ENCODE data around the gene CD8B2.
"Not testable (repeated sequence)": the region's sequence is repeated elsewhere in the genome, so short reads cannot be mapped to it uniquely, and the experiment has no call there.

The CD8B2 gene

GRCh38 chr2:106498549-106498948, 11.4 kb downstream of the CD8B2 start:
- not testable (repeated sequence) for H3K4me1 ChIP-seq (ENCODE audit: control insufficient read depth, insufficient read depth, low read length); H3K27ac ChIP-seq (ENCODE audit: low read depth, low read length); H3K9ac ChIP-seq (ENCODE audit: low read length); H3K9me3 ChIP-seq (ENCODE audit: control insufficient read depth, insufficient read depth, low read depth, low read length); H3K4me3 ChIP-seq (ENCODE audit: low read depth, low read length); H3K27me3 ChIP-seq (ENCODE audit: control insufficient read depth, insufficient read depth, low read length); H3K36me3 ChIP-seq (ENCODE audit: control insufficient read depth, insufficient read depth, low read length)

GRCh38 chr2:106500350-106500749, 13.2 kb downstream of the CD8B2 start:
- not testable (repeated sequence) for H3K27me3 ChIP-seq (ENCODE audit: control insufficient read depth, insufficient read depth, low read length); H3K36me3 ChIP-seq (ENCODE audit: control insufficient read depth, insufficient read depth, low read length); H3K27ac ChIP-seq (ENCODE audit: low read depth, low read length); H3K9me3 ChIP-seq (ENCODE audit: control insufficient read depth, insufficient read depth, low read depth, low read length); H3K4me3 ChIP-seq (ENCODE audit: low read depth, low read length); H3K4me1 ChIP-seq (ENCODE audit: control insufficient read depth, insufficient read depth, low read length); H3K9ac ChIP-seq (ENCODE audit: low read length)

- H3K4me3 ChIP-seq (ENCODE audit: low read depth, low read length); H3K9ac ChIP-seq (ENCODE audit: low read length); H3K27ac ChIP-seq (ENCODE audit: low read depth, low read length); H3K9me3 ChIP-seq (ENCODE audit: control insufficient read depth, insufficient read depth, low read depth, low read length); H3K4me1 ChIP-seq (ENCODE audit: control insufficient read depth, insufficient read depth, low read length); H3K27me3 ChIP-seq (ENCODE audit: control insufficient read depth, insufficient read depth, low read length); H3K36me3 ChIP-seq (ENCODE audit: control insufficient read depth, insufficient read depth, low read length): not testable (repeated sequence)
Measured at GRCh38 chr2:106502351-106502750, 15.2 kb downstream of the CD8B2 start.

GRCh38 chr2:106504192-106504591, 17.0 kb downstream of the CD8B2 start:
- not testable (repeated sequence) for H3K9ac ChIP-seq (ENCODE audit: low read length); H3K4me1 ChIP-seq (ENCODE audit: control insufficient read depth, insufficient read depth, low read length); H3K27me3 ChIP-seq (ENCODE audit: control insufficient read depth, insufficient read depth, low read length); H3K9me3 ChIP-seq (ENCODE audit: control insufficient read depth, insufficient read depth, low read depth, low read length); H3K27ac ChIP-seq (ENCODE audit: low read depth, low read length); H3K36me3 ChIP-seq (ENCODE audit: control insufficient read depth, insufficient read depth, low read length); H3K4me3 ChIP-seq (ENCODE audit: low read depth, low read length)

GRCh38 chr2:106504787-106505186, 17.6 kb downstream of the CD8B2 start:
- not testable (repeated sequence) for H3K4me1 ChIP-seq (ENCODE audit: control insufficient read depth, insufficient read depth, low read length); H3K9ac ChIP-seq (ENCODE audit: low read length); H3K27me3 ChIP-seq (ENCODE audit: control insufficient read depth, insufficient read depth, low read length); H3K9me3 ChIP-seq (ENCODE audit: control insufficient read depth, insufficient read depth, low read depth, low read length); H3K27ac ChIP-seq (ENCODE audit: low read depth, low read length); H3K4me3 ChIP-seq (ENCODE audit: low read depth, low read length); H3K36me3 ChIP-seq (ENCODE audit: control insufficient read depth, insufficient read depth, low read length)

- not testable (repeated sequence) for H3K4me1 ChIP-seq (ENCODE audit: control insufficient read depth, insufficient read depth, low read length); H3K4me3 ChIP-seq (ENCODE audit: low read depth, low read length); H3K9ac ChIP-seq (ENCODE audit: low read length); H3K9me3 ChIP-seq (ENCODE audit: control insufficient read depth, insufficient read depth, low read depth, low read length); H3K27me3 ChIP-seq (ENCODE audit: control insufficient read depth, insufficient read depth, low read length); H3K36me3 ChIP-seq (ENCODE audit: control insufficient read depth, insufficient read depth, low read length); H3K27ac ChIP-seq (ENCODE audit: low read depth, low read length)
Measured at GRCh38 chr2:106506002-106506687, 19.0 kb downstream of the CD8B2 start.

GRCh38 chr2:106508660-106509373, 21.7 kb downstream of the CD8B2 start:
- not testable (repeated sequence) for H3K27ac ChIP-seq (ENCODE audit: low read depth, low read length); H3K36me3 ChIP-seq (ENCODE audit: control insufficient read depth, insufficient read depth, low read length); H3K9ac ChIP-seq (ENCODE audit: low read length); H3K27me3 ChIP-seq (ENCODE audit: control insufficient read depth, insufficient read depth, low read length); H3K4me3 ChIP-seq (ENCODE audit: low read depth, low read length); H3K4me1 ChIP-seq (ENCODE audit: control insufficient read depth, insufficient read depth, low read length); H3K9me3 ChIP-seq (ENCODE audit: control insufficient read depth, insufficient read depth, low read depth, low read length)

- H3K9me3 ChIP-seq (ENCODE audit: control insufficient read depth, insufficient read depth, low read depth, low read length); H3K9ac ChIP-seq (ENCODE audit: low read length); H3K27me3 ChIP-seq (ENCODE audit: control insufficient read depth, insufficient read depth, low read length); H3K4me1 ChIP-seq (ENCODE audit: control insufficient read depth, insufficient read depth, low read length); H3K4me3 ChIP-seq (ENCODE audit: low read depth, low read length); H3K27ac ChIP-seq (ENCODE audit: low read depth, low read length); H3K36me3 ChIP-seq (ENCODE audit: control insufficient read depth, insufficient read depth, low read length): not testable (repeated sequence)
Measured at GRCh38 chr2:106509374-106509770, 22.2 kb downstream of the CD8B2 start.

GRCh38 chr2:106510791-106511190, 23.6 kb downstream of the CD8B2 start:
- H3K4me3 ChIP-seq (ENCODE audit: low read depth, low read length); H3K27me3 ChIP-seq (ENCODE audit: control insufficient read depth, insufficient read depth, low read length); H3K27ac ChIP-seq (ENCODE audit: low read depth, low read length): not testable (repeated sequence)

GRCh38 chr2:106511476-106511901, 24.3 kb downstream of the CD8B2 start:
- H3K4me1 ChIP-seq (ENCODE audit: control insufficient read depth, insufficient read depth, low read length); H3K9me3 ChIP-seq (ENCODE audit: control insufficient read depth, insufficient read depth, low read depth, low read length); H3K36me3 ChIP-seq (ENCODE audit: control insufficient read depth, insufficient read depth, low read length); H3K27ac ChIP-seq (ENCODE audit: low read depth, low read length); H3K4me3 ChIP-seq (ENCODE audit: low read depth, low read length); H3K27me3 ChIP-seq (ENCODE audit: control insufficient read depth, insufficient read depth, low read length); H3K9ac ChIP-seq (ENCODE audit: low read length): not testable (repeated sequence)

More at GRCh38 chr2:106510791-106511190, 23.6 kb downstream of the CD8B2 start:
- H3K9ac ChIP-seq (ENCODE audit: low read length); H3K4me1 ChIP-seq (ENCODE audit: control insufficient read depth, insufficient read depth, low read length); H3K9me3 ChIP-seq (ENCODE audit: control insufficient read depth, insufficient read depth, low read depth, low read length); H3K36me3 ChIP-seq (ENCODE audit: control insufficient read depth, insufficient read depth, low read length): not testable (repeated sequence)

GRCh38 chr2:106511934-106512333, 24.8 kb downstream of the CD8B2 start:
- H3K9ac ChIP-seq (ENCODE audit: low read length); H3K4me3 ChIP-seq (ENCODE audit: low read depth, low read length): not testable (repeated sequence)

More at GRCh38 chr2:106511934-106512333, 24.8 kb downstream of the CD8B2 start:
- H3K27ac ChIP-seq (ENCODE audit: low read depth, low read length); H3K27me3 ChIP-seq (ENCODE audit: control insufficient read depth, insufficient read depth, low read length); H3K9me3 ChIP-seq (ENCODE audit: control insufficient read depth, insufficient read depth, low read depth, low read length); H3K36me3 ChIP-seq (ENCODE audit: control insufficient read depth, insufficient read depth, low read length); H3K4me1 ChIP-seq (ENCODE audit: control insufficient read depth, insufficient read depth, low read length): not testable (repeated sequence)
